Muscle of leg (tissue), 11 donors: ENCODE data around the gene FGD1. TPM values are rescaled to one million over a fixed set of nuclear protein-coding genes. Genes with fewer than 3 reads are reported as not detected.
"Not testable (repeated sequence)": the region's sequence is repeated elsewhere in the genome, so short reads cannot be mapped to it uniquely, and the experiment has no call there.

ENCODE experiments used
- DNase-seq: peaks from one replicate; pipeline ENCODE4 v3.0.0; 2013
- H3K27ac ChIP-seq: one replicate; pipeline ENCODE4 v1.5.1; 2013; ENCODE audit warnings: mild to moderate bottlenecking, low read length, control low read depth
- H3K27me3 ChIP-seq: one replicate; pipeline ENCODE4 v1.6.1; 2013; ENCODE audit warnings: low read length; ENCODE audit not compliant: control insufficient read depth, insufficient read depth
- H3K36me3 ChIP-seq: one replicate; pipeline ENCODE4 v1.6.1; 2013; ENCODE audit warnings: low read length; ENCODE audit not compliant: control insufficient read depth, insufficient read depth
- H3K4me1 ChIP-seq: one replicate; pipeline ENCODE4 v1.6.1; 2013; ENCODE audit warnings: low read length; ENCODE audit not compliant: control insufficient read depth, insufficient read depth
- H3K4me3 ChIP-seq: one replicate; pipeline ENCODE4 v1.5.1; 2013; ENCODE audit warnings: low read length, control low read depth
- H3K9me3 ChIP-seq: replicated peaks from 2 replicates; pipeline ENCODE4 v1.6.1; 2013; ENCODE audit warnings: low read depth, low read length; ENCODE audit not compliant: control insufficient read depth
- WGBS: methylation state at CpG from one replicate; pipeline ENCODE4 v1.1.5; 2013; ENCODE audit warnings: missing lambda C conversion rate; ENCODE audit not compliant: insufficient coverage; 5-methylcytosine and 5-hydroxymethylcytosine counted together
- polyA plus RNA-seq, 8 donors: library from polyadenylated mRNA; unstranded; fragments of 120-200 nt; gene quantifications; one replicate each; pipeline versions ENCODE4 v1.2.1 to v1.2.3, GENCODE V29; 2013; ENCODE audit warnings: inconsistent platforms in 1 of 8, low replicate concordance in 1 of 8; ENCODE audit not compliant: insufficient read length in 8 of 8, insufficient read depth in 1 of 8
- total RNA-seq: library from RNA; stranded (reverse); fragments of 120-200 nt; gene quantifications from one replicate; pipeline ENCODE4 v1.2.4, GENCODE V29; 2013

The FGD1 gene
- total and polyA plus RNA-seq, 9 donors: 7.0 to 24.8 (median 19.6) TPM

DNA sequence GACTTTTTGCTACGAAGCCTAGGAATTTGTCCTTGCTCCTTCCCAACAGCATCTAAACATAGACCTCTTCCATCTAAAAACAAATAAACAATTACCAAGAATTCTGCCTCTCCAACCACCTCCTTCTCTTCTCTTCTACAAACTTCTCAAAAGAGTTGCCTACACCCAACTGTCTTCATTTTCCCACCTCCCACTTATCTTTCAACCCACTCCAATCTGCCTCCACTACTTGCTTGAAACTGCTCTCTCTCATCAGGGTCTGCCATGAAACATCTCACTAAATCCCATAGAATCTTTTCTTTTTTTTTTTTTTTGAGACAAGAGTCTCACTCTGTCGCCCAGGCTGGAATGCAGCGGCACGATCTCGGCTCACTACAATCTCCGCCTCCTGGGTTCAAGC, 902 bp upstream of the FGD1 start:
- no peak for DNase-seq
- H3K36me3 ChIP-seq: no peaks in the 10 kb centered on the region
- H3K9me3 ChIP-seq: no peaks in the 10 kb centered on the region
- no peak overlapping the region for H3K4me3 ChIP-seq
- peaks cover 7% of the 10 kb centered on the region for H3K27me3 ChIP-seq
- 76% methylated on average over 5 of the region's 6 CpGs for WGBS
- H3K4me1 ChIP-seq: peaks cover 14% of the 10 kb centered on the region
- H3K27ac ChIP-seq: peak overlapping the region; percentile 82

DNA sequence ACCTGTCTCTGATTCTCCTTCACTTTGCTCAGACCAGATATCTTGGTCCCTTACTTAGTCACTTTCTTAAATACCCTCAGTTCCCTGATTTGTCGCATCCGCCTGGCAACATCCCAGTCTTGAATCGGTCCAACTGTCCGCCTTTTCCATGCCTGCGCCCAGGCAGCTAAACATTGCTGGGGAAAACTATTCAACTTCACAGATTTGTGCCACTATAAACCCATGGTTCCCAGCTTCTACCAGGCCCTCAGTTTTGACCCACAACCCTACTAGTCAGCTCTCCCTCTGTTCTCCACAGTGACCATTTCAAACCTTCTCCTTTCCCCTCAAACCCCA, 451 bp upstream of the FGD1 start:
- Histone ChIP-seq H3K4me1 (peaks cover 14% of the 10 kb centered on the region), H3K4me3 (peak overlapping the region; percentile 53), H3K27me3 (peaks cover 7% of the 10 kb centered on the region), H3K9me3 (no peaks in the 10 kb centered on the region), H3K36me3 (no peaks in the 10 kb centered on the region), H3K27ac (peak overlapping the region; percentile 82)
- no peak for DNase-seq
- WGBS: 55% methylated on average over 5 of the region's 5 CpGs

DNA sequence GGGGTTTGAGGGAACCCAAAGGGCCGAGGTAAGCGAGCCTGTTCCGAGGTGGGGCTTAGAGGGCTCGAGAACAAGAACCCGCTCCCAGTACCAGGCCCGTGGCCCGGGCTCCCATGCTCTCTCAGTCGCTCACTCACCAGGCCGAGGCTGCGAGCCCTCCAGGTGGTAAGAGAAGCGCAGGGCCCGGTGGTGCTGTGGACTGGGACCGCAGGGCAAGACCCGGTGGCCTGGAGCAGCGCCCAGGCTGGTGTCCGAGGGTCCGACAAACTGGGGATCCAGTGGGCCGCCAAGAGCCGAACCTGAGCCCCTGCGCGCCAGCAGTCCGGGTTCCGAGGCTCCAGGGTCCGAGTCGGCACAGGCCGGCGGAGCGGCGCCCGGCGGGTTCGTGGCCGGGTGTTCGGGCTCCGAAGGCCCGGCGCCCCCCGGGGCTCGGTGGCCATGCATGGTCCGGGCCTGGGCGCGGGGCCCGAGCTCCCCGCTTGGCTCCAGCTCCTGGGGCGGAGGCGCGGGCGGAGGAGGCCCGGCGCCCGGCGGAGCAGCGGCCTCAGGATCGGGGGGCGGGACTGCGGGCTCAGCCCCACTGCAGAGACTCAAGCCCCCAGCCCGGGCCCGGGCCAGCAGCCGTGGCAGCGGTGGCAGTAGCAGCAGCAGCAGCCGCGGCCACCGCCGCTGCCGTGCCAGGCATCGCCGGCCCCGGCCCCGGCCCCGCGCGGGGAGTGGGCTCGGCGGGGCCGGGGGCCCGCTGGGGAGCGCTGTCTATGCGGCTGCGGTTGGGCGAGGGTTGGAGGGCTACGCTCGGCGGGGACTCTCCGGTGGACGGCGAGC, 833 bp downstream of the FGD1 start:
- Histone ChIP-seq H3K4me1 (peaks cover 14% of the 10 kb centered on the region), H3K36me3 (no peaks in the 10 kb centered on the region), H3K4me3 (peak overlapping the region; percentile 53), H3K27me3 (peaks cover 7% of the 10 kb centered on the region), H3K27ac (peak overlapping the region; percentile 82), H3K9me3 (no peaks in the 10 kb centered on the region)
- DNase-seq: peak; percentile 33
- WGBS: 38% methylated on average over 85 of the region's 86 CpGs

DNA sequence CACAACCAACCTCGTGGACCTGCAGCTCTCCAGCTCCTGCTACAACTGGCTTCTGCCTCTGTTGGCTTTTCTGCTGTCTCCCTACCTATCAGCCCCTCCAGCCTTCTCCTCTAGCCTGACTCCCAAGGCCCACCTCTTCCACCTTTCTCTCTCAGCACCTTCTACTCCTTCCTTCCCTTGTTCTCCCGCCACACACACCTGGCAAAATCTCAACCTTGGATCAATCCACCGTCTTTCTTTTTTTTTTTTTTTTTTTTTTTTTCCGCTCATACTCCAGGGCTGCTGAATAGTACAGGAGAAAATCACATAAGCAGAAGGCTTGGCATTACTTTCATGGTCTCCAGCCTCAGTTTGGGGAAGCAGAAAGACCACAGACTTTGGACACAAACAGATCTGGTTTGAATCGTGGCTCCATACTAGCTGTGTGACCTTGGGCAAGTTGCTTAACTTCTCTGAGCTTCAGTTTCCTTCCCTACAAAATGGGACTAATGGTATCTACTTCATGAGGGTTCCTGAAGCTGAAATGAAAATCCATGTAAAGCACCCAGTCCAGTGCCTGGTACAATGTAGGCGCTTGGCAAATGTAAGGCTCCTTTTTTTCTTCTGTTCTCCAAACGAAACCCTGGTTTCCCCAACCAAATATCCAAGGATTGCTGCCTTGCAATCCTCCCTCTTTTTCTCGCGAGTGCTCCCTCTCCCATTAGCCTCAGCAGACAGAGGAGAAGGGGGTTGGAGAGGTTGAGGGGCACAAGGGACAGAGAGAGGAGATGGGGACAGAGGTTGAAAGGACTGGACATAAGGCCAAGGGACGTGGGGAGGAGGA, 1.7 kb downstream of the FGD1 start:
- peak overlapping the region; percentile 75 for H3K27ac ChIP-seq
- DNase-seq: peak; percentile 33

DNA sequence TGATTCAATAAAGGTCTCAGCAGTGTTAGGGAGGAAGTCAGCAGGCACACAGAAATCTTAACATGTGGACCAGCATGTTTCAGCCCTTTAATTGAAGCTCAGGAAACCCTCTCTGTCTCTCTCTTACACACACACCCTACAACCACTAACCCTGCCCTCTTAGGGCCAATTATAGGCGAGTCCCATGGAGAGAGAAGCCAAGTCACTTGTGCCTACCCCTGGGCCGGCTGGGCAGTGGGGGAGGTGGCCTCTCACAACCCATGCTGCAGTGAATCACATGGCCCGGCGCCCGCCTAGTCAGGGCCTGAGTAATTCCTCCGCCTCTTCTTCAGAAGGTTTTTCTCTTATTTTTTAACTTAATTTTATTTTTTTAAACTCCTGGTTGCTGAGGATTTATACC, 3.7 kb downstream of the FGD1 start:
- peaks cover 5% of the 10 kb centered on the region for H3K27me3 ChIP-seq
- no peaks in the 10 kb centered on the region for H3K36me3 ChIP-seq
- H3K4me1 ChIP-seq: peaks cover 14% of the 10 kb centered on the region
- DNase-seq: no peak
- H3K4me3 ChIP-seq: no peak overlapping the region
- no peak overlapping the region for H3K27ac ChIP-seq
- no CpG with 5 or more reads among the region's 6 CpGs for WGBS
- H3K9me3 ChIP-seq: no peaks in the 10 kb centered on the region

More for the DNA sequence above, 1.7 kb downstream of the FGD1 start:
- Histone ChIP-seq H3K9me3 (no peaks in the 10 kb centered on the region), H3K27me3 (peaks cover 7% of the 10 kb centered on the region), H3K4me3 (peak overlapping the region; percentile 53), H3K4me1 (peaks cover 14% of the 10 kb centered on the region), H3K36me3 (no peaks in the 10 kb centered on the region)
- WGBS: 27% methylated on average over 3 of the region's 10 CpGs

DNA sequence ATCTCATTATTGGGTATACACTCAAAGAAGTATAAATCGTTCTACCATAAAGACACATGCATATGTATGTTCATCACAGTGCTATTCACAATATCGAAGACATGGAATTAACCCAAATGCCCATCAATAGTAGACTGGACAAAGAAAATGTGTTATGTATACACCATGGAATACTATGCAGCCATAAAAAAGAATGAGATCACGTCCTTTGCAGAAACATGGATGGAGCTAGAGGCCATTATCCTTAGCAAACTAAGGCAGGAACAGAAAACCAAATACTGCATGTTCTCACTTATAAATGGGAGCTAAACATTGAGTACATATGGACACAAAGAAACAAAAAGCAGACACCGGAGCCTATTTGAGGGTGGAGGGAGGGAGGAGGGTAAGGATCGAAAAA, 6.2 kb downstream of the FGD1 start:
- not testable (repeated sequence) for H3K9me3 ChIP-seq, H3K27me3 ChIP-seq, H3K4me3 ChIP-seq, DNase-seq, H3K27ac ChIP-seq, H3K36me3 ChIP-seq
- no CpG with 5 or more reads among the region's 5 CpGs for WGBS
- H3K4me1 ChIP-seq: peaks cover 12% of the 10 kb centered on the region

DNA sequence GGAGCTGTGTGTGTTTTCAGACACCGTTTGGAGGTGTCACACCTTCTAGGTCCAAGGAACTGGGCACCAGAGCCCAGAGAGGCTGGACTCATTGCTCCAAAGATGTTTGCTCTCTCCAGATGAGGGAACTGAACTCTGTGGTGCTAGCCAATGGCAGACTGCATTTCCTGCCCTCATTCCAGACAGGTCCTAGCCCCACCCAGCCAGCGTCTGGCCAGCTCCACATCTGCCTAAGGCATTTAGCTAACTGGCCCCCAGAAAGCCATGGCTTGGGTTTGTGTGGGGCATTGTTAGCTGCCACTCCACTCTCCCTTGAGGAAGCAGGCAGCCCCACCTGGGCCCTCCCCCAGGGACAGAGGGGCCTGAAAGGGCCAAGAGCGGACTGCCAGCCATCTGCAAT, 11.4 kb downstream of the FGD1 start:
- 36% methylated on average over 1 of the region's 3 CpGs for WGBS
- Histone ChIP-seq H3K9me3 (no peaks in the 10 kb centered on the region), H3K36me3 (no peaks in the 10 kb centered on the region), H3K4me1 (peaks cover 35% of the 10 kb centered on the region), H3K4me3 (no peak overlapping the region), H3K27ac (peak overlapping the region; percentile 38), H3K27me3 (peaks cover 7% of the 10 kb centered on the region)
- DNase-seq: peak; percentile 49

DNA sequence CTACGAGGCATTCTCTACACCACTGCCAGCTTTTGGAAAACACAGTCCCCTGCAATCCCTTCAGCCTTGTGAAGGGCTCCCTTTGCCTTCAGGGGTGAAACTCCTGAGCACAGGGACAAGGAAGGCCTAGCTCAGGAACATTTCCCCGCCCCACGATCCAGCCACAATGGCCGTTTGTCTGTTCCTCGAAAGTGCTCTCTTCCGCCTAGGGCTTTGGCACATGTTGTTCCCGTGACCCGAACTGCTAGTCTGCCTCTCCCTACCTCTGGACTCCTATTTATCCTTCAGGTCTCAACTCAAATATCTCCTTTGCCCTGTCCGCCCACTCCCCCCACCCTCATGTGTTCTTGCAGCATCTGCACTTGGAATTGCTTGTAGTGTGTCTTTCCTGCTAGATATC, 12.1 kb downstream of the FGD1 start:
- WGBS: 58% methylated on average over 7 of the region's 9 CpGs
- Histone ChIP-seq H3K27me3 (peaks cover 7% of the 10 kb centered on the region), H3K27ac (peak overlapping the region; percentile 90), H3K4me3 (no peak overlapping the region), H3K36me3 (no peaks in the 10 kb centered on the region), H3K4me1 (peaks cover 42% of the 10 kb centered on the region), H3K9me3 (no peaks in the 10 kb centered on the region)
- peak; percentile 10 for DNase-seq

DNA sequence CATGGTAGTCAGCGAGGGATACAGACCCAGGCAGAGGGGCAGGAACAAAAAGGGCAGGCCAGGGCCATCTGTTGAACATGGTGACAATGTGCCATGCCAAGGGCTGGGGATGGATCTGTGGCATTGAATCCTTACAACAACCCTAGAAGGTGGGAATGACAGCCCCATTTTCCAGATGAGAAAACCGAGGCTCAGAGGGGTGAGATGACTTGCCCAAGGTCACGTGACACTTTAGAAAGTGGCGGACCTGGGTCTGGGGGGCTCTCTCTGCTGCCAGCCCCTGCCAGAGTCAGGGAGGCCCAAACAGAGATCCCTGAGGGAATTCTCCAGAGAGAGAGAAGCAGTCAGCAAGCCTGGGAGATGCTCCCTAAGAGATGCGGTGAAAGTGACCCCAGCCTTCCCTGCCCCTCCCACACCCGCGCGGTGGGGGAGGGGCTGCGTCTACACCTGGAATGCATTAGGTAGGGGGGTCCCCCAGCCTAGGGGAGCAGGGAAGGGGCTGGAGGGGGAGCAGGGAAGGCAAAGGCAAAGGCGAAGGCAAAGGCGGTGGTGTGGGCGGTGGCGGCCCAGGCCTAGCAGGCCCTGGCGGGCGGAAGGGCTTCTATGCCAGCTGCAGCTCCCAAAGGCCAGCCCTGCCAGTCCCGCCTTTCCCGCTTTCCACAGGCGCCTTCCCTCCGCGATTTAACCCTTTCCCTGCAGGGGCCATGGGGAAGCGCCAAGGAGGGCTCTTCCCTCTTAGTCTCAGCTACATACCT, 13.0 kb downstream of the FGD1 start:
- DNase-seq: peak; percentile 42
- Histone ChIP-seq H3K36me3 (no peaks in the 10 kb centered on the region), H3K27me3 (peaks cover 7% of the 10 kb centered on the region), H3K4me1 (peaks cover 45% of the 10 kb centered on the region), H3K27ac (peak overlapping the region; percentile 90), H3K4me3 (no peak overlapping the region), H3K9me3 (no peaks in the 10 kb centered on the region)
- WGBS: 21% methylated on average over 14 of the region's 21 CpGs
